Keratinocyte (primary cell): Measurements from ENCODE around the gene POMT2.

Experiments used
- EZH2 ChIP-seq: IDR thresholded peaks from one replicate; pipeline ENCODE4 v1.6.1; 2012; ENCODE audit warnings: inconsistent platforms, mild to moderate bottlenecking, low read length, moderate library complexity
- TF ChIP-seq, protein P1 (sequence below), 3 experiments: IDR thresholded peaks in 1 of 3; conservative IDR thresholded peaks in 1 of 3; optimal IDR thresholded peaks in 1 of 3; 2 replicates in 2 of 3; 3 replicates in 1 of 3; pipeline versions ENCODE3 to v1.5.1; 2011; ENCODE audit warnings: low read length in 3 of 3, mild to moderate bottlenecking in 3 of 3, moderate library complexity in 2 of 3, control low read depth in 1 of 3, inconsistent platforms in 1 of 3; ENCODE audit not compliant: insufficient read depth in 2 of 3; ENCODE audit errors: extremely low read depth in 1 of 3

DNA sequence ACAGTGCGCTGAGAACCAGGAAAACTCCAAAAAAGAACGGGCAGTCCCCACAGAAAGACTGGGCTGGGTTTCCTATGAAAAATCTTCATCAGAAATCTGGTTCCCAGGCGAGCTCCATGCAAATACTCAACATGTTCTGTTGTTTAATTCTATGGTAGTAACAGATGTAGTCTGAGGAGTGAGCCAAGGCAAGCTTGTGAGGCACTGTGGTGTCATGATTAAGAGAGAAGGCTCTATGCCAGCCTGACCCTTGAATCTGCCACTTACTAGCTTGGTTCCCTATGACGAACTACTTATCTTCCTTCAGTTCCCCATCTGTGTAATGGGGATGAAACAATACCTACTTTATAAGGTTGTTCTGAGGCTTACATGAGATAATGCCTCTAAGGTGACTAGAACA, 10.7 kb downstream of the POMT2 start:
- TF ChIP-seq, protein P1, sequence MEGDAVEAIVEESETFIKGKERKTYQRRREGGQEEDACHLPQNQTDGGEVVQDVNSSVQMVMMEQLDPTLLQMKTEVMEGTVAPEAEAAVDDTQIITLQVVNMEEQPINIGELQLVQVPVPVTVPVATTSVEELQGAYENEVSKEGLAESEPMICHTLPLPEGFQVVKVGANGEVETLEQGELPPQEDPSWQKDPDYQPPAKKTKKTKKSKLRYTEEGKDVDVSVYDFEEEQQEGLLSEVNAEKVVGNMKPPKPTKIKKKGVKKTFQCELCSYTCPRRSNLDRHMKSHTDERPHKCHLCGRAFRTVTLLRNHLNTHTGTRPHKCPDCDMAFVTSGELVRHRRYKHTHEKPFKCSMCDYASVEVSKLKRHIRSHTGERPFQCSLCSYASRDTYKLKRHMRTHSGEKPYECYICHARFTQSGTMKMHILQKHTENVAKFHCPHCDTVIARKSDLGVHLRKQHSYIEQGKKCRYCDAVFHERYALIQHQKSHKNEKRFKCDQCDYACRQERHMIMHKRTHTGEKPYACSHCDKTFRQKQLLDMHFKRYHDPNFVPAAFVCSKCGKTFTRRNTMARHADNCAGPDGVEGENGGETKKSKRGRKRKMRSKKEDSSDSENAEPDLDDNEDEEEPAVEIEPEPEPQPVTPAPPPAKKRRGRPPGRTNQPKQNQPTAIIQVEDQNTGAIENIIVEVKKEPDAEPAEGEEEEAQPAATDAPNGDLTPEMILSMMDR (optimal IDR thresholded peaks at IDR 0.05 in 1 of 3, IDR thresholded peaks at IDR 0.05 in 1 of 3, conservative IDR thresholded peaks at IDR 0.05 in 1 of 3; ENCODE audit: extremely low read depth in 1 of 3, insufficient read depth in 2 of 3, low read length in 3 of 3), result no peak
- TF ChIP-seq EZH2, result no peak
